Muscle layer of duodenum (tissue), 2 donors: ENCODE data around the gene IFT27.

ENCODE experiments used
- H3K27ac ChIP-seq: one replicate; pipeline ENCODE4 v1.7.0; 2013; ENCODE audit warnings: mild to moderate bottlenecking, low read length
- H3K27me3 ChIP-seq: one replicate; pipeline ENCODE4 v1.7.0; 2013; ENCODE audit warnings: low read depth, mild to moderate bottlenecking, control low read depth, low read length
- H3K36me3 ChIP-seq, 2 donors: one replicate each; pipeline ENCODE4 v1.7.0; 2013; ENCODE audit warnings: low read length in 2 of 2, control low read depth in 1 of 2, mild to moderate bottlenecking in 1 of 2; ENCODE audit not compliant: insufficient read depth in 2 of 2, control insufficient read depth in 1 of 2
- H3K4me1 ChIP-seq, 2 donors: one replicate each; pipeline ENCODE4 v1.7.0; 2013; ENCODE audit warnings: low read length in 2 of 2, mild to moderate bottlenecking in 2 of 2, control low read depth in 1 of 2, moderate library complexity in 1 of 2; ENCODE audit not compliant: insufficient read depth in 2 of 2, control insufficient read depth in 1 of 2
- H3K4me3 ChIP-seq, 2 donors: one replicate each; pipeline ENCODE4 v1.7.0; 2013; ENCODE audit warnings: low read length in 2 of 2, low read depth in 1 of 2, mild to moderate bottlenecking in 1 of 2
- H3K9me3 ChIP-seq, 2 donors: one replicate each; pipeline ENCODE4 v1.7.0; 2013; ENCODE audit warnings: low read length in 2 of 2, control low read depth in 1 of 2, mild to moderate bottlenecking in 1 of 2; ENCODE audit not compliant: control insufficient read depth in 1 of 2
- donor health status: healthy.

Gene IFT27

DNA sequence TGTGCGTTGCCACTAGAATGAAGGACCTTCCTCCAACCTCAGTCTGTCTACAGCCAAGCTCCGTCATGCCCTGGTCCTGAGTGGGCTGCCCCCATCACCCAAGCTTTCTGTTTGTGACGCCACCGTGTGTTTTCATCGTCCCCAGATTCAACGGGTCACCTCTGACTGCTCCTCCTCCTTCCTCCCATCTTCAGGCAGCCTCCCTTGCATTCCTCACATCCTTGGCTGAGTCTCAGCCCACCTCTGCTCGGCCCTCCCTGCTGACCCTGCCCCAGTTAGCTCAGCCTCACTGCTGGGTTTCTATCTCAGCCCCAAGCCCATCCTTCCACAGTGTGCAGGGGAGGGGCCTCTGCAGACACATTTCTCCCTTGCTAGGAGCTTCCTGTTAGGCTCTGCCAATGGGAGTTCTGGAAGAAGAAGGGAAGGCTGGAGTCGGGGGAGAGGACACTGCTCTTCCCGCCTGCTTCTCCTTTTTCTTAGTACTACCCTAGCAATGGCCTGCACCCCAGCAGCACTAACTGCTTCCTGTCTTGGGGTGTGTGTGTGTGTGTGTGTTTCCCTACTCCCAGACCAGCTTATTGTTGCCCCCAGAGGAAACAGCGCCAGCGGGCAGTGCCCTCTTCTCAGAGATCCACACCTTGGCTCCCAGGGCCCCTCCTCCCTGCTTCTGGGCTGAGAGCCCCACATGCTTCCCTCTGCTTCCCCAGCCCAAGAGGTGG lies 5.2 kb downstream of the IFT27 start:
- H3K9me3 ChIP-seq = no peaks in the 10 kb centered on the region
- H3K27me3 ChIP-seq = no peaks in the 10 kb centered on the region
- H3K27ac ChIP-seq = no peak overlapping the region
- peaks cover 5 to 10% of the 10 kb centered on the region in 2 donors for H3K4me1 ChIP-seq
- H3K36me3 ChIP-seq = peaks cover 0 to 18% of the 10 kb centered on the region in 2 donors
- no peak overlapping the region for H3K4me3 ChIP-seq

- peaks cover 1 to 3% of the 10 kb centered on the region in 2 donors for H3K4me1 ChIP-seq
- peaks cover 0 to 21% of the 10 kb centered on the region in 2 donors for H3K36me3 ChIP-seq
- H3K27me3 ChIP-seq = no peaks in the 10 kb centered on the region
- no peak overlapping the region for H3K27ac ChIP-seq
- no peak overlapping the region for H3K4me3 ChIP-seq
- no peaks in the 10 kb centered on the region for H3K9me3 ChIP-seq
Observed at GRCh38 chr22:36769541-36770512, 6.1 kb downstream of the IFT27 start.

- peaks cover 0 to 21% of the 10 kb centered on the region in 2 donors for H3K36me3 ChIP-seq
- H3K27me3 ChIP-seq = no peaks in the 10 kb centered on the region
- H3K9me3 ChIP-seq = no peaks in the 10 kb centered on the region
- H3K27ac ChIP-seq = no peak overlapping the region
- H3K4me1 ChIP-seq = peaks cover 0 to under 1% of the 10 kb centered on the region in 2 donors
- H3K4me3 ChIP-seq = no peak overlapping the region
Observed at GRCh38 chr22:36768616-36769015, 7.3 kb downstream of the IFT27 start.

DNA sequence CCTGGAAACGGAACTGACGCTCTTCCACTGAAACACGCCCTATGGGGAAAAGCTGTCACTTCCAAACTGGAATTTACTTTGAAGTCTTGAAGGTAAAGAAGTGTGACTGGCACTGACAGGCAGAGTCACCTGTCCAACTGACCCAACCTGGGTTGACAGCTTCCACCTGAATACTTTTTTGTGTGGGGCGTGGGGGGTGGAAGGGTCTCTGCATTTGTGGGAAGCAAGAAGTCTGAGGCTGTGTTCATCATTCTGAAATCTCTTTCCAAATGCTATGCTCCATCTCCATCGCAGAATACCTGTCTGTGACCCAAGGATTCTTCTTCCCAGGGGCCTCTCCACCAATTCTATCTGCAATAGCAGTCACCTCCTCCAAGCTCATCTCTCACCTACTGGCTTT lies 7.8 kb downstream of the IFT27 start:
- peaks cover 0 to 5% of the 10 kb centered on the region in 2 donors for H3K4me1 ChIP-seq
- H3K4me3 ChIP-seq = no peak overlapping the region
- no peak overlapping the region for H3K27ac ChIP-seq
- no peaks in the 10 kb centered on the region for H3K27me3 ChIP-seq
- H3K36me3 ChIP-seq = peaks cover 0 to 21% of the 10 kb centered on the region in 2 donors
- H3K9me3 ChIP-seq = no peaks in the 10 kb centered on the region

DNA sequence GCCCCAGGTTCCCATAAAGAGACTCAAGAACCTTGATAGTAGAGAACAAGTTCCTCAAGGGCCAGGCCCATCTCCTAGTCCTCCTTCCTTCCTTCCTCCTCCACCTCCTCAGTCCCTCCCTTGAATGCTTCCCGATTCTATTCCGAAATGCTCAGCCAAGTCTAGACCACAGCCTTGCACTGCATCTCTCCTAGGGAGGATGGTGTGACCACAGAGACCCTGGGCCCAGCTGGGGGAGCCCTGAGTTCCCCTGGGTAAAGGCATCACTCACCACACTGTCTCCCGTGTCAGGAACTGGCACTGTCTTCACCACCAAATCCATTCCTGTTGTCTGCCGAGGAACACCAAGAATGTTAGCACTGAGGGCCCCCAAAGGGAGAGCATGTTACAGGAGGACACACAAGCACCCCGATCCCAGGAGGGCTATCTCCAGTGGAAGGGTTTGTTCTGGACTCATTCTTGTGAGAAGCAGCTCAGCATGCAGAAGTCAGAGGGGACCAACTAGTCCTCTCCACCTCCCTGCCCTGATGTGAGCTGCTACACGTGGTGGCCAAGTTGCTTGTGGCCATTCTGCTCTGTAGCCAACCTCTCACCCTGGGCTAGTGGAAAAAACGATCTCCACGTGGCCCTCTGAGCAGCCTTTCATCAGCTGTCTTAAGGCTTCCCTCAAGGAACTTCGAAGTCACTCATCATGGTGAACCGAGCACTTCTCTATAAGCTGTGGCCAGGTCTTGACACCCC lies 8.7 kb downstream of the IFT27 start:
- Histone ChIP-seq H3K9me3 (no peaks in the 10 kb centered on the region), H3K4me3 (no peak overlapping the region), H3K4me1 (peaks cover 0 to 12% of the 10 kb centered on the region in 2 donors), H3K27me3 (no peaks in the 10 kb centered on the region), H3K27ac (no peak overlapping the region), H3K36me3 (peaks cover 0 to 21% of the 10 kb centered on the region in 2 donors)

DNA sequence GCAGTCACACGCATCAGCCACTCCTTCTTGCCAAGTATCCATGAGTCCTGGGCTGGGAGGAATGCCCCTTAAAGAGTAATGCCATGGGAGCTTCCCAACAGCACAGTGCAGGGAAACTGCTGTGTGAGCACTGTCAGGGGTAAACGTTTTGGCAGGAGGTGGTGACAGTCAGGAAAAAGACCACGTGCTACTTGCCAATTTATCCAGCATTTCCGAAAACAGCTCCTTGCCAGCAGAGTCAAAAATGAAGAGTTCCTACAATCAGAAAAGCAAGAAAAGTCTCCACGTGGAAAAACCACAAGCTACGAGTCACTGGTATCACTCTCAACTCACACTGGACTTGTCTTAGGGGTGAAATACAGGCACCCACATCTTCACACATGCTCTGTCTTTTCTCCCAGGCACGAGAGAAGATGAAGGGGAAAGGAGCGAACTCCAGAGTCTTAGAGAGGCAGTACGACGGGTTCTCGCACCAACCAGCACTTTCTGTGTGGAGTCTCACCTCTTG lies 9.9 kb downstream of the IFT27 start:
- Histone ChIP-seq H3K9me3 (no peaks in the 10 kb centered on the region), H3K4me3 (no peak overlapping the region), H3K4me1 (peaks cover 0 to 17% of the 10 kb centered on the region in 2 donors), H3K36me3 (peaks cover 0 to 17% of the 10 kb centered on the region in 2 donors), H3K27ac (no peak overlapping the region), H3K27me3 (no peaks in the 10 kb centered on the region)

DNA sequence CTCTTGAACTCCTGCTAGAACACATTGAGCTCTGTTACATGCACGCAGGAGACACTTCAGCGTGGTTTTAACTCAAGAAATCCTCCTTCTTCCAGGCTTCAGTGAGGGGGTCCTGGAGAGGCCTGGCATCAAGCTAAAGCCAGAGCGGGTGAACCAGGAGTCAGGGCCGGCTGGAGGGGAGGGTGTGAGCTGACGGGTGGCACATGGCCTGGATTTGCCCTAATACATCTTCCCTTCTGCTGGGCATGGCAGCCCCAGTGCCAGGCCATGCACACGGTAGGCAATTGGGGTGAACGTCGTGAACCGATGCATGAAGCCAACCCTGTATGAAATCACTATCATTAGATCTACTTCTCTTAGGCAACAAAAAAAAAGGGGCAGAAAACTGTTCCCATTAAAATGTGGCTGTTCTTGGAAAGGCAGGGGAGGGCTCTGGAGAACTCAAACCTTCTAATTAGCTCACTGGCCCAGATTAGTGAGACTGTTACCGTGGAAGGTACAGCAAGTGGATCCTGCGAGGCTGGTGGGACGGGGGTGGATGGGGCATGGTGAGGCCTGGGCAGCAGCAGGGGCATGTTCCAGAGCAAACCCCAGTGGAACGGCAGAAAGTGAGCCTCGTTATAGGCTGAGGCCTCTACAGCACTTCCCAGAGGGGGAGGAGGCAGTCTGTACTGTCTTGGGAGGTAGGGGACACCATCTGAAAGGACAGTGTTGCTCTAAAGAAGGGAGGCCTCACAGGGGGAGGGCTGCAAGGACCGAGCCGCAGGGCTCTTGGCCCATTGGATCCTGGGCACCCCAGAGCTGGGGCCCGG lies 10.6 kb downstream of the IFT27 start:
- Histone ChIP-seq H3K27me3 (no peaks in the 10 kb centered on the region), H3K9me3 (no peaks in the 10 kb centered on the region), H3K4me1 (peaks cover 0 to 17% of the 10 kb centered on the region in 2 donors), H3K36me3 (peaks cover 0 to 17% of the 10 kb centered on the region in 2 donors), H3K4me3 (no peak overlapping the region), H3K27ac (no peak overlapping the region)

GRCh38 chr22:36764641-36765040 lies 11.3 kb downstream of the IFT27 start:
- Histone ChIP-seq H3K4me3 (no peak overlapping the region), H3K27me3 (no peaks in the 10 kb centered on the region), H3K4me1 (peaks cover 0 to 17% of the 10 kb centered on the region in 2 donors), H3K27ac (no peak overlapping the region), H3K9me3 (no peaks in the 10 kb centered on the region), H3K36me3 (peaks cover 0 to 17% of the 10 kb centered on the region in 2 donors)

DNA sequence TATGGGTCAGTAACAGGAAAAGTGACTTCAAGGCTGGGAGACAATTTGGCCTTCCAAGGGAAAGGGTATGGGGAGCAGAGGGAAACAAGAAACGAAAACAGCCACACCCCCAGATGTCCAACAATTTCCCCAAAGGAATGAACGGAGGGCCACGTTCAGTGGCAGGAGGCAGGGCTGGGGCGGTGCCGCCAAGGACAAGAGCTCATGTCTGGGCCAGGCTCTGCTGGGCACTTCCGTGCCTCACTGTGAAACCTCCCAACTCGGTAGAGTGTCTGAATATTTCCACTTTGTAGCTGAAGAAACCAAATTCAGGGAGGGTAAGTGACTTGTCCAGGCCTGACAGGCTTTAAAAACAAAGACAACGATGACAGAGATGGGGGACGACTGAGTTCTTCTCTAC lies 11.9 kb downstream of the IFT27 start:
- H3K4me1 ChIP-seq = peaks cover 0 to 17% of the 10 kb centered on the region in 2 donors
- H3K36me3 ChIP-seq = peaks cover 0 to 17% of the 10 kb centered on the region in 2 donors
- H3K27ac ChIP-seq = no peak overlapping the region
- H3K27me3 ChIP-seq = no peaks in the 10 kb centered on the region
- H3K9me3 ChIP-seq = no peaks in the 10 kb centered on the region
- no peak overlapping the region for H3K4me3 ChIP-seq

DNA sequence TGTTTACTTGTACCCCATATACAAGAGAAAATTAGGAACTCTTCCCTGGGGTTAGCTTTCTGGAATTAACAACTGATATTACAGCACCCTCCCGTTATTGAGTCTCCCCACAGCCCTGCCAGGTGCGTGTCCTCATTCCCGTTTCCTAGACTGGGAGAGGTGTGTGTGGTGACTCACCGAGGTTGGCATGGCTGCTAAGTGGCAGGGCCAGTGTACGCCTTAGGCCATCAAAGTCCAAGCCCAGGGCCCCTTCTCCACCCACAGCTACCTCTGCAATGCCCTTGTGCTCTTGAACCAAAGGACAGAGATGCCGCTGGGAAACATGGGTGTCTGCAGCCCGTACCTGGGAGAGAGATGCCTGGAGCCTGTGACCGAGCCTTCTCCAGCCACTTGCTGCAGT lies 12.3 kb downstream of the IFT27 start:
- Histone ChIP-seq H3K27me3 (no peaks in the 10 kb centered on the region), H3K4me1 (peaks cover 0 to 17% of the 10 kb centered on the region in 2 donors), H3K27ac (no peak overlapping the region), H3K9me3 (no peaks in the 10 kb centered on the region), H3K36me3 (peaks cover 0 to 17% of the 10 kb centered on the region in 2 donors), H3K4me3 (no peak overlapping the region)
